Fibroblast of peridontal ligament (primary cell): ENCODE results near the gene ARHGAP6.
"Not testable (repeated sequence)": the region's sequence is repeated elsewhere in the genome, so short reads cannot be mapped to it uniquely, and the experiment has no call there.

Source experiments
- DNase-seq: peaks from one replicate; pipeline ENCODE4 v3.0.0-alpha.2; 2010; ENCODE audit errors: extremely low read depth

The ARHGAP6 gene

GRCh38 chrX:11151799-11152559, 513.7 kb downstream of the ARHGAP6 start:
- no peak for DNase-seq

- DNase-seq: no peak
These were observed 517.3 kb downstream of the ARHGAP6 start for GRCh38 chrX:11148401-11148800.

GRCh38 chrX:11146411-11146810, 519.3 kb downstream of the ARHGAP6 start:
- DNase-seq: no peak

GRCh38 chrX:11143931-11144678, 521.6 kb downstream of the ARHGAP6 start:
- peak; percentile 87 for DNase-seq

GRCh38 chrX:11138498-11139390, 527.0 kb downstream of the ARHGAP6 start:
- DNase-seq: no peak

- peak; percentile 88 for DNase-seq
These were observed 528.1 kb downstream of the ARHGAP6 start for GRCh38 chrX:11137543-11138139.

GRCh38 chrX:11135564-11136185, 530.0 kb downstream of the ARHGAP6 start:
- no peak for DNase-seq

GRCh38 chrX:11131146-11131545, 534.6 kb downstream of the ARHGAP6 start:
- no peak for DNase-seq

GRCh38 chrX:11130136-11130535, 535.6 kb downstream of the ARHGAP6 start:
- no peak for DNase-seq

GRCh38 chrX:11129534-11130105, 536.1 kb downstream of the ARHGAP6 start:
- DNase-seq: peak; percentile 72

- DNase-seq: no peak
These were observed 540.7 kb downstream of the ARHGAP6 start for GRCh38 chrX:11125060-11125459.

- no peak for DNase-seq
These were observed 541.6 kb downstream of the ARHGAP6 start for GRCh38 chrX:11124112-11124511.

- DNase-seq: not testable (repeated sequence)
These were observed 542.6 kb downstream of the ARHGAP6 start for GRCh38 chrX:11123087-11123486.

GRCh38 chrX:11119313-11119943, 546.3 kb downstream of the ARHGAP6 start:
- DNase-seq: no peak

GRCh38 chrX:11117745-11118144, 548.0 kb downstream of the ARHGAP6 start:
- no peak for DNase-seq

GRCh38 chrX:11113731-11114130, 552.0 kb downstream of the ARHGAP6 start:
- peak; percentile 35 for DNase-seq

- DNase-seq: no peak
These were observed 553.8 kb downstream of the ARHGAP6 start for GRCh38 chrX:11111947-11112346.

GRCh38 chrX:11111037-11111851, 554.5 kb downstream of the ARHGAP6 start, which contains the start of gene HCCS:
Gene HCCS (plus strand): TSS chrX:11111332. CDS start chrX:11112061, 729 bp downstream.
- DNase-seq: peak; percentile 74

GRCh38 chrX:11109968-11110367, 555.8 kb downstream of the ARHGAP6 start:
- DNase-seq: no peak
